K562 (cell line): ENCODE results near the gene SETMAR. TPM values are rescaled to one million over a fixed set of nuclear protein-coding genes. Genes with fewer than 3 reads are reported as not detected.
A peak's percentile ranks its signal among the peaks of the same experiment; 100 is the strongest.

Experiments used
- BACH1 ChIP-seq: fragments of 200-800 bp; sonication (Bioruptor generic); IDR thresholded peaks from 2 replicates; pipeline ENCODE4 v1.6.1; 2016; ENCODE audit warnings: missing genetic modification characterization, missing compliant biosample characterization
- CEBPB ChIP-seq: fragments of 450-650 bp; IDR thresholded peaks from 2 replicates; pipeline ENCODE4 v1.6.1; 2016; ENCODE audit warnings: missing genetic modification characterization, missing compliant biosample characterization
- E2F1 ChIP-seq: sonication (generic); formaldehyde crosslinking; IDR thresholded peaks from 2 replicates; pipeline ENCODE4 v1.8.1; 2023; ENCODE audit warnings: mild to moderate bottlenecking, missing genetic modification reagents, moderate library complexity
- KDM4B ChIP-seq, 2 experiments: fragments of 450-650 bp in 1 of 2; sonication (generic) in 1 of 2; IDR thresholded peaks; 2 replicates each; pipeline ENCODE4 v1.6.1; 2016 to 2017; ENCODE audit warnings: borderline replicate concordance in 2 of 2, antibody characterized with exemption in 1 of 2, low read depth in 1 of 2, mild to moderate bottlenecking in 1 of 2
- MAFG ChIP-seq: fragments of 450-650 bp; conservative IDR thresholded peaks from 2 replicates; pipeline ENCODE4 v1.6.1; 2016; ENCODE audit warnings: missing genetic modification characterization, missing compliant biosample characterization
- SMC3 ChIP-seq: conservative IDR thresholded peaks from 2 replicates; pipeline ENCODE4 v1.6.1; 2011; ENCODE audit warnings: low read depth, low read length, improper control_type of control experiment; ENCODE audit not compliant: insufficient read depth
- polyA plus RNA-seq, 8 experiments: library from polyadenylated mRNA; depleted of rRNA in 4 of 8; stranded (reverse) in 5 of 8; unstranded in 3 of 8; fragments of >200 nt; fragmentation: Nextera tagmentation in 2 of 8; fragmentation: Illumina TruSeq in 1 of 8; extraction: Ambion mirVana in 2 of 8; extraction: Trizol in 1 of 8; gene quantifications; 2 replicates each; pipeline versions ENCODE4 v1.2.1 to v1.2.3, GENCODE V29; 2011 to 2014; ENCODE audit warnings: inconsistent platforms in 1 of 8, missing spikeins in 1 of 8
- total RNA-seq, 7 experiments: library from RNA; depleted of rRNA in 6 of 7; stranded (reverse); fragments of >200 nt in 6 of 7; fragmentation: Illumina TruSeq in 2 of 7; extraction: Trizol in 2 of 7; gene quantifications; 2 replicates each; pipeline versions ENCODE4 v1.2.1 to v1.2.3, GENCODE V29; 2011 to 2021; ENCODE audit warnings: low replicate concordance in 1 of 7
- TF ChIP-seq, protein P1 (sequence below), 2 experiments: fragments of 450-650 bp; formaldehyde crosslinking in 1 of 2; IDR thresholded peaks; 2 replicates each; pipeline versions ENCODE4 v1.4.0 to v1.6.1; 2014 to 2020; ENCODE audit warnings: mild to moderate bottlenecking in 2 of 2, borderline replicate concordance in 1 of 2, low read depth in 1 of 2
- TF ChIP-seq, protein P2 (sequence below), 2 experiments: fragments of 450-650 bp; IDR thresholded peaks; 2 replicates each; pipeline ENCODE4 v1.6.1; 2016; ENCODE audit warnings: mild to moderate bottlenecking in 2 of 2, borderline replicate concordance in 1 of 2, low read depth in 1 of 2, moderate library complexity in 1 of 2

Gene SETMAR
- total and polyA plus RNA-seq, 9 of the 15 experiments (the other 6 are each of a cell fraction or from before 2014, with no cell fraction given), result 5.5 to 25.1 (median 18.2) TPM

- TF ChIP-seq, protein P1, sequence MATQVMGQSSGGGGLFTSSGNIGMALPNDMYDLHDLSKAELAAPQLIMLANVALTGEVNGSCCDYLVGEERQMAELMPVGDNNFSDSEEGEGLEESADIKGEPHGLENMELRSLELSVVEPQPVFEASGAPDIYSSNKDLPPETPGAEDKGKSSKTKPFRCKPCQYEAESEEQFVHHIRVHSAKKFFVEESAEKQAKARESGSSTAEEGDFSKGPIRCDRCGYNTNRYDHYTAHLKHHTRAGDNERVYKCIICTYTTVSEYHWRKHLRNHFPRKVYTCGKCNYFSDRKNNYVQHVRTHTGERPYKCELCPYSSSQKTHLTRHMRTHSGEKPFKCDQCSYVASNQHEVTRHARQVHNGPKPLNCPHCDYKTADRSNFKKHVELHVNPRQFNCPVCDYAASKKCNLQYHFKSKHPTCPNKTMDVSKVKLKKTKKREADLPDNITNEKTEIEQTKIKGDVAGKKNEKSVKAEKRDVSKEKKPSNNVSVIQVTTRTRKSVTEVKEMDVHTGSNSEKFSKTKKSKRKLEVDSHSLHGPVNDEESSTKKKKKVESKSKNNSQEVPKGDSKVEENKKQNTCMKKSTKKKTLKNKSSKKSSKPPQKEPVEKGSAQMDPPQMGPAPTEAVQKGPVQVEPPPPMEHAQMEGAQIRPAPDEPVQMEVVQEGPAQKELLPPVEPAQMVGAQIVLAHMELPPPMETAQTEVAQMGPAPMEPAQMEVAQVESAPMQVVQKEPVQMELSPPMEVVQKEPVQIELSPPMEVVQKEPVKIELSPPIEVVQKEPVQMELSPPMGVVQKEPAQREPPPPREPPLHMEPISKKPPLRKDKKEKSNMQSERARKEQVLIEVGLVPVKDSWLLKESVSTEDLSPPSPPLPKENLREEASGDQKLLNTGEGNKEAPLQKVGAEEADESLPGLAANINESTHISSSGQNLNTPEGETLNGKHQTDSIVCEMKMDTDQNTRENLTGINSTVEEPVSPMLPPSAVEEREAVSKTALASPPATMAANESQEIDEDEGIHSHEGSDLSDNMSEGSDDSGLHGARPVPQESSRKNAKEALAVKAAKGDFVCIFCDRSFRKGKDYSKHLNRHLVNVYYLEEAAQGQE (IDR thresholded peaks at IDR 0.05; ENCODE audit: borderline replicate concordance), result peak; percentile 84
- TF ChIP-seq, protein P1 (CRISPR knock-in tag; IDR thresholded peaks at IDR 0.05; ENCODE audit: low read depth), result no peak
- TF ChIP-seq E2F1, result no peak
- TF ChIP-seq KDM4B (IDR thresholded peaks at IDR 0.05; ENCODE audit: borderline replicate concordance in 2 of 2, low read depth in 1 of 2), result no peak
- no peak for TF ChIP-seq BACH1 (tag)
- TF ChIP-seq SMC3, result peak; percentile 67
- TF ChIP-seq, protein P2, sequence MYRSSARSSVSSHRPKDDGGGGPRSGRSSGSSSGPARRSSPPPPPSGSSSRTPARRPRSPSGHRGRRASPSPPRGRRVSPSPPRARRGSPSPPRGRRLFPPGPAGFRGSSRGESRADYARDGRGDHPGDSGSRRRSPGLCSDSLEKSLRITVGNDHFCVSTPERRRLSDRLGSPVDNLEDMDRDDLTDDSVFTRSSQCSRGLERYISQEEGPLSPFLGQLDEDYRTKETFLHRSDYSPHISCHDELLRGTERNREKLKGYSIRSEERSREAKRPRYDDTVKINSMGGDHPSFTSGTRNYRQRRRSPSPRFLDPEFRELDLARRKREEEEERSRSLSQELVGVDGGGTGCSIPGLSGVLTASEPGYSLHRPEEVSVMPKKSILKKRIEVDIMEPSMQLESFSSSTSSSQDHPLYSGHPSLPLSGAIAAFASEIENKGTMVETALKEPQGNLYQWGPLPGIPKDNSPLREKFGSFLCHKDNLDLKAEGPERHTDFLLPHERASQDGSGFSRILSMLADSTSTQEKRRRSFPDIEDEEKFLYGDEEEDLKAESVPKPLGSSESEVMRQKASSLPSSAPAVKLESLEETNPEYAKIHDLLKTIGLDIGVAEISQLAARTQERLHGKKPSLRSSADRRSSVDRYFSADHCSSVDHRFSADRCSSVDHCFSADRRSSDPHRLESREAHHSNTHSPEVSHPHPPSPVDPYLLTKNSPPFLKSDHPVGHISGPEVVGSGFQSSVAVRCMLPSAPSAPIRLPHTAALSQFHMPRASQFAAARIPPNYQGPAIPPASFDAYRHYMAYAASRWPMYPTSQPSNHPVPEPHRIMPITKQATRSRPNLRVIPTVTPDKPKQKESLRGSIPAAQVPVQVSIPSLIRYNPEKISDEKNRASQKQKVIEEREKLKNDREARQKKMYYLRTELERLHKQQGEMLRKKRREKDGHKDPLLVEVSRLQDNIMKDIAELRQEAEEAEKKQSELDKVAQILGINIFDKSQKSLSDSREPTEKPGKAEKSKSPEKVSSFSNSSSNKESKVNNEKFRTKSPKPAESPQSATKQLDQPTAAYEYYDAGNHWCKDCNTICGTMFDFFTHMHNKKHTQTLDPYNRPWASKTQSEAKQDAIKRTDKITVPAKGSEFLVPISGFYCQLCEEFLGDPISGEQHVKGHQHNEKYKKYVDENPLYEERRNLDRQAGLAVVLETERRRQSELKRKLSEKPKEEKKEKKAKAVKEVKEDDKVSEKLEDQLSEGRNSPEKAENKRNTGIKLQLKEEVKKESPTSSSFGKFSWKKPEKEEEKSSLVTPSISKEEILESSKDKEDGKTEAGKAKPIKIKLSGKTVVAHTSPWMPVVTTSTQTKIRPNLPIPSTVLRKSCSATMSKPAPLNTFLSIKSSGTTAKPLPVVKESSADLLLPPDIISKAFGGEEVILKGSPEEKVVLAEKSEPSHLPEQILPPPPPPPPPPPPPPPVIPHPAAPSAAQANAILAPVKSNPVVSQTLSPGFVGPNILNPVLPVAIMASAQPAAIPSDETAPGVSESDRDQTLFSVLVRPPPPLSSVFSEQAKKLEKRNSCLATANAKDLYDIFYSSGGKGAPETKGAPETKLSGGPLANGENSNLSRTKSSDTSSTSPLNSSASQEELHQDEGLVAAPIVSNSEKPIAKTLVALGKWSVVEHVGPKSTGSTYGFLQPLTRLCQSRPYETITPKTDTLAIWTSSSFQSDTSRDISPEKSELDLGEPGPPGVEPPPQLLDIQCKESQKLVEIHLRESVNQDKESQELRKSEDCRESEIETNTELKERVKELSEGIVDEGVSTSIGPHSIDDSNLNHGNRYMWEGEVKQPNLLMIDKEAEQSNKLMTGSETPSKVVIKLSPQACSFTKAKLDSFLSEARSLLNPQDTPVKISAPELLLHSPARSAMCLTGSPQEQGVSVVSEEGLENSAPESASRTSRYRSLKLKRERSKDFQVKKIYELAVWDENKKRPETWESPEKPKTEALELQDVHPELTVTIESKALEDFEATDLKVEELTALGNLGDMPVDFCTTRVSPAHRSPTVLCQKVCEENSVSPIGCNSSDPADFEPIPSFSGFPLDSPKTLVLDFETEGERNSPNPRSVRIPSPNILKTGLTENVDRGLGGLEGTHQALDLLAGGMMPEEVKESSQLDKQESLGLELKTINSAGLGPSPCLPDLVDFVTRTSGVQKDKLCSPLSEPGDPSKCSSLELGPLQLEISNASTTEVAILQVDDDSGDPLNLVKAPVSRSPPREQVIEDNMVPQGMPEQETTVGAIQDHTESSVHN (IDR thresholded peaks at IDR 0.05; ENCODE audit: borderline replicate concordance in 1 of 2, low read depth in 1 of 2), result 0 out of 4 replicates have a peak, but pooled peaks of 1 of the 2 experiments have one; percentile 11
- TF ChIP-seq MAFG, result no peak
- no peak for TF ChIP-seq CEBPB (tag)
These were observed 47.6 kb downstream of the SETMAR start (continued) for GRCh38 chr3:4350789-4351163.
